Loucy (cell line): ENCODE results near the gene GNB5.

Source experiments
- CTCF ChIP-seq: fragments of 200-600 bp; sonication (generic); conservative IDR thresholded peaks from 2 replicates; pipeline ENCODE4 v1.5.1; 2014; ENCODE audit warnings: mild to moderate bottlenecking, antibody characterized with exemption, low read length
- EZH2phosphoT487 ChIP-seq: fragments of 200-600 bp; IDR thresholded peaks from 2 replicates; pipeline ENCODE4 v1.6.1; 2018; ENCODE audit warnings: antibody characterized with exemption, mild to moderate bottlenecking, moderate library complexity, borderline replicate concordance

GRCh38 chr15:52193321-52193720 is 2.1 kb upstream of the GNB5 start:
- TF ChIP-seq CTCF = no peak
- no peak for TF ChIP-seq EZH2phosphoT487
